HG03571 (cell line): ENCODE measurements around the gene MAP3K12.
A peak's percentile ranks its signal among the peaks of the same experiment; 100 is the strongest.
"Not testable (repeated sequence)": the region's sequence is repeated elsewhere in the genome, so short reads cannot be mapped to it uniquely, and the experiment has no call there.

Experiments used
- ATAC-seq: cut with Tn5 transposase; IDR thresholded peaks from one replicate; pipeline ENCODE4 v1.9.1; 2021; ENCODE audit not compliant: unreplicated experiment

Gene MAP3K12

DNA sequence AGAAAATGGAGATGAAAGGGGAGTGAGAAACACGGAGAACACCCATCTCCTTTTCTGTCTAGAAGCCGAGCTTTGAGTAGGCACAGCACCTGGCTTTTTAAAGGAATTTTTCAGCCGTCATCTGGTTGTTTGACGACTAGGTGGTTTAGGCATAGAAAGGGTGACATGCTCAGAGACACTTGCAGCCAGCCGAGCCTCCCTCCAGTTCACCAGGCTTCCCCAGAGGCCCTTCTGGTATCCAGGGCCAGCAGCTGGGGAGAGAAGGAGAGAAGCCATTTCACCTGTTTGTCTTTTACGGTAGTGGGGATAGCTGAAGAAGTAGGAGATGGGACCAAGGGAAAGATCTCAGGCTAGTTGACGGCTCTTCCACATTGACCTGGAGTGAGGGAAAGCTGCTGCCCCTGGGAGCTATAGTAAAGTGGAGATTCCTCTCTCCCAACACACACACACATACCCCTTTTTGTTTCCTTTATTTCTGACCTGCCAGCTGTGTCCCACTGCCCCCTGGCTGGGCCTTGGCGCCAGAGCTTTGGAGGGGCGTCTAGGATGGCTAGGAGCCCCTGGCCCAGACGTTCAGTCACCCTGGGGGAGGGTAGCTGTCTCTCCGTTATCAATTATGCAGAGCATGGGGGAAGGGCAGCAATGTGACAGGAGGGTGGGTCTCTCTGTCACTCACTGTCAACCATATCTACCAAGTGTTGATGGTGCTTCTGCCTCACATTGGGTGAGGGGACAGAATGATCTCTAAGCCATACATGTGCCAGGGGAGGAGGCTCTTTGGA, 5.5 kb downstream of the MAP3K12 start:
- ATAC-seq: no peak

DNA sequence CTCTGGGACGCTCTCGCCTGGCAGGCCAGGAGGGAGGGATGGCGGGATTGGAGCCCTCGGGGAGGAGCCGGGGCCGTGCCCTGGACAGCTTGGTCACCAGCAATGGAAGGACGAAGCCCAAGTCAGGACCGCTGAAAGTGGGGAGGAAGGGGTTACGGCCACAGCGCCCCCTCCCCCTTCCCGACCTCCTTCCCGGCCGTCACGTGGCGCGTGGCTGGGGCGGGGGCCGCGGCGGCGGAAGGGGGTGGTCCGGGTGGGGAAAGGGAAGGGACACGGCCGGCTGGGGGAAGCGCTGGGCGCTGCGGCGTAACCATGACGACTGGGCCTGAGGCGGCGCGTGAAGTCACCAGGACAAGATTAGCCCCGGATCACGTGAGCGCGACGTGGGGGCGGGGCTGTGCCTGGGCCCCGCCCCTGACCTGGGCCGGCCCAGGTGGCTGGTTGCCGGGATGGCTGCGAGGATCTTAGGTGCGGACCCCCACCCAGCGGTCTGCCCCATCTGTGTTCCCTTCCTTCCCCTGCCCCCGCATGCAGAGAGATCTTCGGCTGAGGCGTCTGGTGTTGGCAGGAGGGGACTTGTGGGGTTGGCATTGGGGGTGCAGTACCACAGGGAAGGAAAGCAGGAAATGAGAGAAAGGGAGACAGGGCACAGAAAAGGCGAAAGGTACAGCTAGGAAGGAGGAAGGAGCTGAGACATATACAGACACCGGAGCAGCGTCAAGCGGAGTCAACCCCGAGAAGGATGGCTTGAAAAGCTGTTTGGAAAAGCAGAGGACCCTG, 6.2 kb downstream of the MAP3K12 start:
- peak; percentile 89 for ATAC-seq

GRCh38 chr12:53492188-53492587, 7.1 kb downstream of the MAP3K12 start:
- no peak for ATAC-seq

DNA sequence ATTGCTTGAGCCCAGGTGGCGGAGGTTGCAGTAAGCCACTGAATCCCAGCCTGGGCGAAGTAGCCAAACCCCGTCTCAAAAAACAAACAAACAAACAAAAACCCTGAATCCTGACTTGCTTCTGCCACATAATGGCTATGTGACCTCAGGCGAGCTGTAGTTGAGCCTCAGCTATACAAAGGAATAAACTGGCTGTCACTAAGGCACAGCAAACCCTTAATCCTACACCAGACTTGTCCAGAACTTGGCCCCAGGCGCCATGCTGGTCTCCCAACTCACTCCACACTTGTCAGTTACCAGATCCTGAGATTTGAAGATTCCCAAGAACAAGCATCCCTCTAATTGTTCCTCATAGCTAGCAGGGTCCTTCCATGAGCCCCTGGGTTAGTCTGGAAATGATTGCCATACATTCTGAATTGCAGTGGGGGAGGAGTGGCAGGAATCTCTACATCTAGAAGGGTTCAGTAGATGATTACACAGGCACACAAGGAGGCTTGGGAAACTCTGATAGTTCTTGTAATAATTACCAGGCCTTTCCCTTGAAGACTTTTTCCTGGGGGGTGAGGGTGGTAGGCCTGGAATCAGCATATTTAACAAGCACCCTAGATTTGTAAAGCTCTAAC, 9.9 kb downstream of the MAP3K12 start:
- no peak for ATAC-seq

DNA sequence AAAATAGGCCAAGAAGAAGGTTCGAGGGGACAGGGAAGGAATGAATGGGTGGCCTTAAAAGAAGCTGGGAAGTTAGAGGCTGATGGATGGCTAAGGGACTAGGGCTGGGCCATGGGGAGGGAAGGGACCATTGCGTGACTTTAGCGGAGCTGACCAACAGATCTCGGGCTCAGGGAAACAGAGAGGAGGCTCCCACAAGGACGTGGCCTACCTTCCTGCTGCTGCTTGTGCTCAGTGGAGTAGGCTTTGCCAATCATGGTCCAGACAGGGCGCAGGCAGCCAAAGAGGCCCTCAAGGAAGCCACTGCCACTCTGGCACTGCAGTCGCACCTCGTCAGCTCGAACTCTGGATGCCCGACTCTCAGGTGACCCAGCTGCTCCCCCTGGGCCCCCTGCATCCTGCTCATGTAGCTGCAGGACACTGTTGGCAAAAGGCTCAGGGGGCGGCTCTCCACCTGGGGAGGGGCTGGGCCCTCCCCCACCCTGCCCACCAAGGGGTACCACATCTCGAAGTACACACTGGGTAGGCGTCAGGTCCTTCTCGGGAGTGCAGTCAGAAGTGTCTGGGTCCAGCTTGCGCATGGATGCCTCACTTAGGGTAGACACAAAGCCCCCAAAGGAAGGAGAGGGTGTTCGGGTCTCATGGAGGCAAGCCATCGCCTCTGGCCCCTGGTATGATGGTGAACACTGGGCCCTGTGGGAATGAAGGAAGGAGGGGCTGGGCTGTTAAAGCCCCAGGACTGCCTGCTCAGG, 12.3 kb downstream of the MAP3K12 start:
- no peak for ATAC-seq

DNA sequence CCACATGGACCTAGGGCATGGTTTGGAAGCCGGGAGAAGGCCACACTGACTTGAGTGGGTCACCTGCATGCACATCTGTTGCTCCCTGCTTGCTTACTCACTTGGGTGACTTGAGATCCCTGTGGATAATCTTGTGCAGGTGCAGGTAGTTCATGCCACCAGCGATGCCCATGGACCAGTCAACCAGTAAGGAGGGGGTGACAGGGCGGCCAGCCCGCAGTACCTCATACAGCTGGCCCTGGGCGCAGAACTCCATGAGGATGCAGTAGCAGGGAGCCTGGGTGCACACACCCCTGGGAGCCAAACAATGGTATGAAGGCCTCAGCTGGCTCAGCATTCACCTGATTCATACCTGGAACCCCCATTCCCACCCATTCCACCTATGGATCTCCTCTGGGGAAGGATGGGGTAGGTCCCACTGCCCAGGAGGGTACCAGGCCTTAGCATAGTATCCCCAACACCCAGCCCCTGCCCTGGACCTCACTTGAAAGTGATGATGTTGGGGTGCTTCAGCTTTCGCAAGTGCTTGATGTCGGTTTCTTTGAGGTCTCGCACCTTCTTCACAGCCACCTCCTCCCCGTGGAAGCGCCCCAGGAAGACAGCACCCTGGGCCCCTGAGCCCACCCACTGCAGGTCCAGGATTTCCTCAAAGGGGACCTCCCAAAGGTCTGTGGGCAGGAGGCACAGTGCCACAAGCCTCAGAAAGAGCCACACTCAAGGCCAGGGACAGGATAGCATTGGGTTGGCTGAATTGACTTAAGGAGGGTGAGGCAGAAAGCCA, 13.1 kb downstream of the MAP3K12 start:
- ATAC-seq: no peak

DNA sequence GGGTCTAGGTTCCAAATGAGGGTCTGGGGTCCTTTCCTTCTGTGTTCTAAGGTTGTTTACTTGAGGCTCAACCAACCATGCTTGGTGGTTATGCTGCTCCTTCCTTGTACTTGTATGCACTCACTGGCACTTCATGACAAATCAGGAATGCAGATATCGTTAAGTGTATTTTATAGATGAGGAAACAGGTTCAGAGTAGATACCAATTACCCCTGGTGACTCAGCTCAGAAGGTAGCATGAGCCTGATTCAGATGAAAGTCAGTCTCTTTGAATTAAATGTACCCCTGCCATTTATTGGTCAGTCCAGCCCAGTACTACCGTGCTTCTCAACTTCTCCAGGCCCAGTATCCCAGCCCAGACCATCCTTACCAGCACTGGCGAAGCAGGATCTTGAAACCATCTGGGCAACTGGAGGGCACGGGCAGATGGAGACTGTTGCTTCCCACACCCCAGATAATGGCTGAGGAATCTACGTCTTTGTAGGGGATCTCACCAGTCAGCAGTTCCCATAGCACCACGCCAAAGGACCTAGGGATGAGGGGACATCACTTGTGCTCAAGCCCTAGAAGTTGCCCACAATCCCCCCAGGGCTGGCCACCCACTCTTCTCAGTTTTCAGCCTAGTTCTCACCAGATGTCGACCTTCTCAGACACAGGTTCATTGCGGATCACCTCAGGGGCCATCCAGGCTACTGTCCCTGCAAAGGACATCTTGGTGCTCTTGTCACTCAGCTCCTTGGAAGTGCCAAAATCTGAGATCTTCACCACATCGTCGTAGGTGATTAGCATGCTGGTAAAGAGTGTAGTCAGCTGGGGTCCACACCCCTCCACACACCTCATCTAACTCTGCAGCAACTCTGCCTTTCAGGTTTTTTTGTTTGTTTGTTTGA, 14.3 kb downstream of the MAP3K12 start:
- ATAC-seq: no peak

DNA sequence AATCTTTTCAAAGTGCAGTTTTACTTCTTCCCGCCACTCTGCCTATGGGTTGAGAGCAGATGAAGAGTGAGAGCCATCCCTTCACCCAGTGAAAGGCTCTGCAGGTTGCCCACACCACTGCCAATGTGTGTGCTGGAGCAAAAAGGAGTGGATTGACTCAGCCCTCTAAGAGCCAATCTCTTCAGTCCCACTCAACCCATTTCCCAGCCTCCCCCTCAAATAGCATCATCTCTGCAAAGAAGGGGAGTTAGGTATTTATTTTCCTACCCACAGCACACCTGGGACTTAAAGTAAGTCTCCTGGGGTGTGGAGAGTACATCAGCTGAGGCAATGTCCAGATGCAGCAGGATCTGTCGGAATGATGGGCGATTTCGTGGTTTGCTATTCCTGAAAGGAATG, 15.3 kb downstream of the MAP3K12 start:
- ATAC-seq: no peak

DNA sequence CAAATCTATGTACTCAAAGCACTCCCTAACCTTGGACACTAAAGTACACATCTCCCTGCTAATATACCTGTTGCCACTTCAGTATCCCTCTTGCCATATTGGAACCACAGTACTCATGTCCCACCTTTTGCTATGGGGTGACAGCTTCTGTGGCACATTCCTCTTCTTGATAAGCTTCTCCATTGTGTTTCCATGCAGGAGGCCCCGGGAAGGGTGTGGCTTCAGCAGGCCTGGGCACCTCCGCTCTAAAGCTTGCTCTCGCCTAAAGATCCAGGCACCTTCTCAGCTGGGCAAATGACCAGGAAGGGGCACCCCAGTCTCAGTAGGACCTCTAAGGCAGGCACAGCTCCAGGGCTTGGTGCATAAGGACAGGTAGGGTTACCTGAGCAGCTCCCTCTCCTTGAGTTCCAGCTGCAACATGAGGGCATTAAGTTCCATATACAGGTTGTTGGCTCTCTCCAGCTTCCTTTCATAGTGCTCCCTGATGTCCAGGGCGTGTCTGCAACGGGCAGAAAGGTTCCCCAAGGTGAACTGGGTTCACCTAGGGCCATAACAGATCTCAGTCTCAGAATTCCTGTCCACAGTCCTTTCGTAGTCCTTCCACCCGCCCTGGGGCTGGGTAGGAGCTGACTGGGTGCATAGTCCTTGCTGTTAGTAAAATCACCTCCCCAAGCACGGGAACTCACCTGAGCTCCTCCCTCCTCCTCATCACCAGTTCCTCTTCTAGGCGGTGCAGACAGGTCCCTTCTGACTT, 15.9 kb downstream of the MAP3K12 start:
- ATAC-seq: no peak

DNA sequence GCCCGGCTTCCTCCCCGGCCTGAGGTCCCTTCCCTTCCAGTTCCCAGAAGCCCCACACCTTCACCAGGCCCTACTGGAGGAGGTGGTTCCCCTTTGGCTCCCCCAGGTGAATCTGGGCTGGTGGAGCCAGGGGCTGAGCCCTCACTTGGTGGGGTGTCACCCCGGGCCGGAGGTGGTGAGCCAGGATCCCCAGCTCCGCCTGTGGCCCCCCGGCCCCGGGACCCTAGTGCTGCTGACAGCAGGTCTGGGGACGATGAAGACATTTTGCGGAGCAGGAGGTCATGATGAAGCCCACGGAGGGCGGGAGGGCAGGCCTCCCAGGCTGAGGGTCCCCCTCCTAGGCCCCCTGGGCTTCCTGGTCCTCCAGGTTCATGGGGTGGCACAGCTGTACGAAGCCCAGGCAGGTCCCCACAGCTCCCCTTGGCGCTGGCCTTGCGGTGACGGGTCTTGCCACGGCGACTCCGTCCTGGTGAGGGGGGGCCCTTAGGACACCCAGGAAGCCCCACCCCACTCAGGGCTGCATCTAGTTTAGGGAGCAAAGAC, 16.6 kb downstream of the MAP3K12 start:
- no peak for ATAC-seq

GRCh38 chr12:53481939-53482586, 17.2 kb downstream of the MAP3K12 start:
- no peak for ATAC-seq

DNA sequence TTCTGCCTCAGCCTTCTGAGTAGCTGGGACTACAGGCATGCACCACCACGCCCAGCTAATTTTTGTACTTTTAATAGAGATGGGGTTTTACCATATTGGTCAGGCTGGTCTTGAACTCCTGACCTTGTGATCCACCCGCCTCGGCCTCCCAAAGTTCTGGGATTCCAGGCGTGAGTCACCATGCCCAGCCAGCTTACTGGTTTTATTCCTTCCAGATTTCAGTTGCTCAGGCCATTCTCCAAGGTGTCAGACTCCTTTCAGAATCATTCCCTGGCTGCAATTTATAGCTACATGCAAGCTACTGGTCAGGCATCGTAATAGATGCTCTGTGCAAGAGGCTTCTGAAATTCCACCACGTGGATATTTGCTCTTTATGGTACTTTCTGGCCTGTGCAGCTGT, 17.8 kb downstream of the MAP3K12 start:
- ATAC-seq: not testable (repeated sequence)

DNA sequence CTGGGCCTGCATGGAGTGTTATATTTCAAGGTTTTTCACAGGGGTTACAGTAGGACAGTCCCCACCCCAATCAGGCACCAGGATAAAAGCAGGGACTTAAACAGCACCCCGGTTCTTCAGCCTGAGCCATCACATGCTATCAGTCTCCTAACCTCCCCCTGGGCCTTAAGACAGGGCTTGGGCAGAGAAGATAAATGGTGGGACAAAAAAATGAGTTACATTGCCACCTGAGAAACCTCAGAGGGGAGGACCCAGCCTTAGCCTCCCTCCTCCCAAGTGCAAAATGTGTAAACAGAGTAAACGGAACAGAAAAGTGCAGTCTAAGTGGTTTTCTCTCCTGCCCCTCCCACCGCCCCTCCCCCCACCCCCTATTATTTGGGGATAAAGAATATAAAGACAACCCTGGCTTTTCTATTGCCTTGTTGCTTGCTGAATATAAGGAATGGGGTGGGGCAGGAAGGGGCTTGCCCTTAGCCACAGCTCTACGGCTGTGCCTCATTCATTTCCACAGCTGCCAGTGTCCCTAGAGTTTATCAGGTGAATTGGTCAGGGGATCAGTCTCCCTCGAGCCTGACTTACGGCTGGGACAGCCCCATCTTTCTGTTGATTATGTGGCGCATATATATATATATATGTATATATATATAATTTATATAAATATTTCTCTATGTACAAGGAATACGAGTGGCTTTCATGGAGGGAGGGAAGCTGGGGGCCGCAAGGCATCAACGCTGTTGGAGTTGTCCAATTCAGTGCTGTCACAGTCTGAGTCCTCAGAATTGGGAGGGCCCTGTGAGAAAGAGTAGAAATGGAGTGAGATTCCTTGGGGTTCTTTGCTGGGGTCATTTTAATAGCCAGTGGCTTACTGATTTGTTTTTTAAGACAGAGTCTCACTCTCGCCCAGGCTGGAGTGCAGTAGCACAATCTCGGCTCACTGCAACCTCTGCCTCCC, 18.5 kb downstream of the MAP3K12 start:
- no peak for ATAC-seq

- no peak for ATAC-seq
Measured at GRCh38 chr12:53479331-53479730, 19.9 kb downstream of the MAP3K12 start.

DNA sequence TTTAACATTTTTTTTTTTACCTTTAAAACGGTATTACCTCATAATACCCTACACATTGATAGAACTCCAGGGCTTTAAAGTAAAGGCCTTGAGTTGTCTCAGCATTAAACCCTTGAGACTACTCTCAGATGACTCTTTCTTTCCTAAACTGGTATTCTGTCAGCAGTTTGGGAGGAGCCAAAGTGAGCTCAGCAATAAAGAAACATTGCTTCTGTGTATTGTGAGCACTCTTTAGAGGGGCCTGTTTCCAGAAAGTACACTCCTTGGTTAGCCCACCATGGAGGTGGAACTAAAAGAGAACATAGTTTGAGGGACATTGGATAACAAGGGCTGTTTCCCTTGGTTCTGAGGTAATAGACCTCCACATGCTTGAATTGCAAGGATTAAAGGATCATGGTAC, 20.4 kb downstream of the MAP3K12 start:
- no peak for ATAC-seq

GRCh38 chr12:53476769-53477209, 22.5 kb downstream of the MAP3K12 start:
- ATAC-seq: no peak

DNA sequence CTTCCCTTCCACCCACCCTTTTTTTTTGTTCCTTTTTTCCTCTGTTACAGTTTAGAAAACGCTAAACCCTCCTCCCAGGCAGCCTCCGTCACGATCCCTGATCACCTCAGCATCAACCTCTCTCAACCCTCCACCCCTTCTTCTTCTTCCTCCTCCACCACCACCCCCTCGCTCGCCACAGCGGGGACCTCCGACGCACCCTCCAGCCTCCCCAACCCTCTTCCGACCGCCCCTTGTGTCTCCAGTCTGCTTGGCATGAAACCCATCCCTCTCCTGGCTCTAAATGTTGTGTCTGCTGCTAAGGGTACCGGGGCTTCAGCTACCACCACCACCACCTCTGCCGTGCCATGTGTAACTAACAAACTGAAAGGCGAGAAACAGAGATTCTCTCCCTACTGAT, 24.4 kb downstream of the MAP3K12 start:
- ATAC-seq: no peak
